OCI-M2 (cell line): ENCODE results near the gene LIPT1.
"Not testable (repeated sequence)": the region's sequence is repeated elsewhere in the genome, so short reads cannot be mapped to it uniquely, and the experiment has no call there.

Experiments
- DNase-seq: peaks from one replicate; lab custom pipeline; 2025; ENCODE audit not compliant: unreplicated experiment; lab: John Stamatoyannopoulos, UW

LIPT1 gene

DNA sequence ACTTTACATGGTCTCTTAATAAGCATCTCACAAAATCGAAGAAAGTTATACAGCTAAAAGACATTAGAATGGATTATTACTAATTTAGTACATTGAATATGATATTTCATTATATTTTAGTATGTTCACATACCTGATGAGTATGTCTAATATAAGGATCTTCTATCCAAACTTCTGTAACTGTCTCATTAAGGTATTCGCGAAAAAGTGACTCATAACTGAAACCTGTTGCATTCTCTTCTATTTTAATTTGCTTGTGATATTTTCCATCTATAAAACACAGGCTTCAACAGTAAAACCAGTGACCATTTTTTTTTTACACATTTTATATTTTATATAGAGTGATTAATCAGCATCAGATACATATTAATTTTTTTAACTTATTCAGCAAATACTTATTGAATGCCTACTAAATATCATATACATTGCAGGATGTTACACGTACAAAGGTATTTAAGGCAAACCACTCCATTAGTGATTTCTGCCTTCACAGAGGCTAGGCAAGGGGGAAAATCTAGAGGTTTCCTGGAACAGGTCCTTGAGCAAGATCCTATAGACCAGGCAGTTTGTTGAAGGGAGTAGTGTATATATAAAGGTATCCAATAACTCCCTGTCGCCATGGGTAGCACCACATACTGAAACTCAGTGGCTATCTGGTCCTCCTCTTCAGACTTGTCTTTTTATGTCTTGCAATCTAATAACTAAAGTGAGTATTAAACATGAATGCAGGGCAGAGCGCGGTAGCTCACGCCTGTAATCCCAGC, 16.8 kb downstream of the LIPT1 start:
- DNase-seq = no peak

GRCh38 chr2:99180755-99181623, 26.2 kb downstream of the LIPT1 start, which contains the start of the genes MITD1 and MRPL30:
MITD1 (minus strand) TSS chr2:99181058; CDS start chr2:99180981, 77 bp downstream.
MRPL30 (plus strand) TSS chr2:99181184; CDS start chr2:99186204, 5,020 bp downstream.
- DNase-seq = peak; percentile 76

DNA sequence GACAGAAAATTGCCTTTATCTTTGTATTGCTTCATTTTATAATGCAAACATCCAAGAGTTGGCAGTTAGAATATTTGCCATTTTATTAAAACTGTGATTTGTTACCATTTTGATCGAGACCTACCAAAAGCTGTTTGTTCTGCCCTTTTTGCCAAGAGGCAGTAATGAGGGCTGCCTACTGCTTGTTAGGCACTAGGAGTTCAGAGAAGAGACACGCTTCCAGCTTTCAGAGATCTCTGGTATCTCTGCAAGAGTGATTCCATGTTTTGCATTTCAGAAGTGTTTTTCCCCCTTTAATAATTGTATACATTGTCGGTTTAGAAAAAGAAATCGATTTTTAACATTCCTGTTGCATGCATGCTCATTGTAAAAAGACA, 26.8 kb downstream of the LIPT1 start:
- DNase-seq = no peak

DNA sequence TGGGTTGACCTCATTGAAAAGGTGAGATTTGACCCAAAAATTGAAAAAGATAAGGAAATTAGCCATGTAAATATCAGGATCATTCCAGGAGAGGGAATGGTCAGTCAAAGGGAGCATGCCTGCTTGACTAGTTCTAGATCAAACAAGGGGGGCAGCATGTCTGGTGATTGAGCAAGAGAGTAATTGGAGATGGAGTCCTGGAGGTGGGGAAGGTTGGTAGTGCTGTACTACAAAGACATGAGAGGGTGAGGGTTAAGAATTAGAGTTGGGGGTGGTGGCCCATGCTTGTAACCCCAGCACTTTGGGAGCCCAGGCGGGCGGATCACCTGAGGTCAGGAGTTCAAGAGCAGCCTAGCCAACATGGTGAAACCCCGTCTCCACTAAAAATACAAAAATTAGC, 28.3 kb downstream of the LIPT1 start:
- DNase-seq = no peak

DNA sequence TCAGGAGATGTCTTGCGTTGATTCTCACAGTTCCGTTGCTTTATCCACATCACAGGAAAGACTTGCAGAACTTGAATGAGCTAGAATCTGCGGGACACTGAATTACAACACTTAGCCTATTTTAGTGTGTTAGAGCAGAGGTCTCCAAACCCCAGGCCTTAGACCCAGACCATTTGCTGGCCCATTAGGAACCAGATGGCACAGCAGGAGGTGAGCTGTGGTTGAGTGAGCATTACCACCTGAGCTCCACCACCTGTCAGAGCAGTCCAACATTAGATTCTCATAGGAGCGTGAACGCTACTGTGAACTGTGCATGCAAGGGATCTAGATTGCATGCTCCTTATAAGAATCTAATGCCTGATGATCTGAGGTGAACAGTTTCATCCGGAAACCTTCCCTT, 30.0 kb downstream of the LIPT1 start:
- DNase-seq = no peak

GRCh38 chr2:99187011-99187410, 32.2 kb downstream of the LIPT1 start:
- DNase-seq = no peak

GRCh38 chr2:99188357-99188756, 33.6 kb downstream of the LIPT1 start:
- no peak for DNase-seq

DNA sequence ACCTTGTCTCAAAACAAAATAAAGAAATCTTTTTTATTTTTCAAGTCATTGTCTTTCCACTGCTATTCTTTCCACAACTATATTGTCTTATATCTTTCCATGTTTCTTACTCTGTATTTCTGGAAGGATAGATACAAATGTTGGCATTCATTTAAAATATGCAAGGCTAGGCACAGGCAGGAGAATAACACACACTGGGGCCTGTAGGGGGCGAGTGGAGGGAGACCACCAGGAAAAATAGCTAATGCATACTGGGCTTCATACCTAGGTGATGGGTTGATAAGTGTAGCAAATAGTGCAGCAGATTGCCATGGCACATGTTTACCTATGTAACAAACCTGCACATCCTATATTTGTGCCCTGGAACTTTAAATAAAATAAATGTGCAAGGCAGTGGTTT, 35.8 kb downstream of the LIPT1 start:
- DNase-seq = no peak

- not testable (repeated sequence) for DNase-seq
Measured at GRCh38 chr2:99192364-99192763, 37.6 kb downstream of the LIPT1 start.

- no peak for DNase-seq
Measured at GRCh38 chr2:99198103-99198841, 43.5 kb downstream of the LIPT1 start.

- DNase-seq = no peak
Measured at GRCh38 chr2:99200076-99200800, 45.5 kb downstream of the LIPT1 start.

DNA sequence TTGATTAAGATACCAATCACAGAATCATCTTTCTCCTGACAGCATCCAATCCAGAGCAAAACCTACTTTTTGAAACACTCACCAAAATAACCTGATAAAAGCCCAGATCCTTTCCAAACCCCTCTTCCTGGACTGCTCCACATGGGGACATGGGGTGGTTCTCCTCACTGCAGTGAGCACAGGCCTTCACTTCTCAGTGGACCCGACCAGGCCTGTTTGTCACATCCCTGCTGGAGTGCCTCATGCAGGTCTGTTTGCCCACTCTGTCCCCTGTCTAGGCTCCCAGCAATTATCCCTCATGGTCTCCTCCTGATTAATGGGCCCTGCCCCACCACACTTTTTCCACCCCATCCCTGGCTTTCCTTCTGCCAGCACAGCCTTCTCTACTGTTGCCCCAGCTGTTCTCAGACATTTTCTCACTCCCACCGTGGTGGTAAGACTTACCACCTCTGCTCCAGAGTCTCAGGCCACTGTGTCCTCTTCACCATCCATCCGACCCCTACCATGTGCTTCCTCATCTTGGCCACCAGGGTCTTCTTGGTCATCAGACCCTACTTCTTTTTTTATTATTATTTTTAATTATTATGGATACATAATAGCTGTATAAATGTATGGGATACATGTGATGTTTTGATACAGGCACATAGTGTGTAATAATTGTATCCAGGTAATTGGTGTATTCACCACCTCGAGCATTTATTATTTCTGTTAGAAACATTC, 47.4 kb downstream of the LIPT1 start:
- no peak for DNase-seq

DNA sequence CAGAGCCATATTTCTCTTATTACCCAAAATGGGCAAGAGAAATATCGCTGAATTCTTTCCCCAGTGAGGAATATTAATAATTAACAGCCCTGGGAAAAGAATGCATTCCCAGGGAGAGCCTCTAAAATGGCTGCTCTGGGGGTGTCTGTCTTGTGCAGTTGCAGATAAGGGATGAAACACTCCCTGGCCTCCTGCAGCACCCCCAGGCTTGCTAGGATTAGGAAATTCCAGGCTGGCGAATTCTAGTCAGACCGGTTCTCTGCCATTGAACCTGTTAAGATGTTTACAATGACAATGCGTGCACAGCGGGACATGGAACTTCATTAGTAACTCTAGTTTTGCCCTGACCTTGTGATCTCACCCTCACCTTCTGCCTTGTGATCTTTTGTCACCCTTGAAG, 50.7 kb downstream of the LIPT1 start:
- DNase-seq = no peak
